GM12878 (cell line): ENCODE measurements around the gene SLC17A8. TPM values are rescaled to one million over a fixed set of nuclear protein-coding genes. Genes with fewer than 3 reads are reported as not detected.

Experiments
- ATAC-seq: fragments of 200-7000 bp; cut with Tn5 transposase; 3 replicates; pipeline ENCODE4 v1.9.1; 2020; ENCODE audit warnings: mild to moderate bottlenecking, moderate library complexity
- BruUV-seq: library from RNA; stranded (reverse); fragments of 400-500 nt; replicated peaks from 2 replicates; lab custom pipeline; 2021; lab: Mats Ljungman, UMichigan
- CTCF ChIA-PET: fragments of 300-600 bp; sonication (Branson Sonifier 250); formaldehyde crosslinking; extraction: SDS; loops from one replicate; lab custom pipeline; 2021; ENCODE audit warnings: inconsistent platforms; lab: Yijun Ruan, JAX
- POLR2A ChIA-PET: fragments of 350-600 bp; formaldehyde crosslinking; extraction: SDS; loops from one replicate; lab custom pipeline; 2021; ENCODE audit warnings: inconsistent platforms; lab: Charles Lee
- RAD21 ChIA-PET: fragments of 300-600 bp; sonication (Branson Sonifier 250); formaldehyde crosslinking; loops from one replicate; lab custom pipeline; 2023; ENCODE audit warnings: antibody characterized with exemption; ENCODE audit not compliant: unreplicated experiment; lab: Charles Lee
- SMC1A ChIA-PET: fragments of 300-600 bp; sonication (Branson Sonifier 250); formaldehyde crosslinking; loops from one replicate; lab custom pipeline; 2023; ENCODE audit not compliant: unreplicated experiment, uncharacterized antibody; lab: Charles Lee
- DNase-seq: peaks from one replicate; pipeline ENCODE4 v3.0.0-alpha.2; 2011; ENCODE audit warnings: low read depth, low spot score
- FAIRE-seq: peaks from 3 replicates; lab custom pipeline; 2011; peaks lifted over from hg19 to GRCh38; lab: Jason Lieb, UNC
- H2AFZ ChIP-seq: 2 replicates; pipeline ENCODE4 v1.6.0; 2011; ENCODE audit warnings: low read depth, low read length, control low read depth; ENCODE audit not compliant: control insufficient read depth
- H3K27ac ChIP-seq: 2 replicates; pipeline ENCODE4 v1.5.1; 2011; ENCODE audit warnings: control low read depth; ENCODE audit not compliant: control insufficient read depth, insufficient read depth
- H3K27me3 ChIP-seq, 2 experiments: replicated peaks in 1 of 2; 2 replicates each; pipeline versions ENCODE4 v1.6.0 to v1.6.1; 2011; ENCODE audit warnings: low read length in 1 of 2; ENCODE audit not compliant: control insufficient read depth in 2 of 2, insufficient read depth in 2 of 2
- H3K36me3 ChIP-seq, 2 experiments: 2 replicates each; pipeline ENCODE4 v1.5.1; 2011; ENCODE audit warnings: low read length in 1 of 2; ENCODE audit not compliant: control insufficient read depth in 2 of 2, insufficient read depth in 2 of 2
- H3K4me1 ChIP-seq: 2 replicates; pipeline ENCODE4 v1.6.1; 2011; ENCODE audit warnings: mild to moderate bottlenecking, low read length, moderate library complexity, mixed read lengths; ENCODE audit not compliant: control insufficient read depth, insufficient read depth
- H3K4me2 ChIP-seq: 2 replicates; pipeline ENCODE4 v1.6.0; 2011; ENCODE audit warnings: control low read depth; ENCODE audit not compliant: control insufficient read depth, insufficient read depth
- H3K4me3 ChIP-seq: fragments of 200-600 bp; sonication (generic); 2 replicates; pipeline ENCODE4 v1.5.1; 2016
- H3K79me2 ChIP-seq: 2 replicates; pipeline ENCODE4 v1.6.0; 2011; ENCODE audit warnings: low read length; ENCODE audit not compliant: control insufficient read depth, insufficient read depth
- H3K9ac ChIP-seq: 2 replicates; pipeline ENCODE4 v1.8.0; 2011; ENCODE audit warnings: low read length, control low read depth, mixed read lengths; ENCODE audit not compliant: control insufficient read depth, insufficient read depth
- H3K9me3 ChIP-seq: replicated peaks from 3 replicates; pipeline ENCODE4 v1.5.1; 2011; ENCODE audit warnings: mild to moderate bottlenecking, low read length; ENCODE audit not compliant: control insufficient read depth, insufficient read depth
- H4K20me1 ChIP-seq: 2 replicates; pipeline ENCODE4 v1.6.0; 2011; ENCODE audit not compliant: control insufficient read depth, insufficient read depth
- GABPA ChIP-seq: IDR thresholded peaks from 2 replicates; pipeline ENCODE4 v1.6.1; 2014; ENCODE audit warnings: antibody characterized with exemption, low read depth, mild to moderate bottlenecking, inconsistent platforms
- HDAC6 ChIP-seq: fragments of 200-600 bp; sonication (generic); IDR thresholded peaks from one replicate; pipeline ENCODE4 v1.8.0; 2017; ENCODE audit warnings: antibody characterized with exemption; ENCODE audit not compliant: unreplicated experiment
- PAX8 ChIP-seq: fragments of 450-650 bp; IDR thresholded peaks from 2 replicates; pipeline ENCODE4 v1.6.1; 2017; ENCODE audit warnings: mild to moderate bottlenecking, moderate library complexity
- RFX5 ChIP-seq: IDR thresholded peaks from 2 replicates; pipeline ENCODE4 v1.6.1; 2011; ENCODE audit warnings: low read depth, low read length, improper control_type of control experiment
- WGBS: methylation state at CpG from one replicate; pipeline ENCODE4 v1.1.6; 2016; ENCODE audit warnings: low lambda C conversion rate; ENCODE audit not compliant: insufficient replicate concordance, insufficient coverage; ENCODE audit errors: missing lambda C conversion rate; 5-methylcytosine and 5-hydroxymethylcytosine counted together
- in situ Hi-C: fragments of 300-500 bp; cut with MboI; formaldehyde crosslinking; loops from 9 replicates; pipeline ENCODE4 v1.14.3; 2018; ENCODE audit warnings: mixed read lengths
- intact Hi-C: fragments of 100-400 bp; cut with micrococcal nuclease; formaldehyde crosslinking; loops from one replicate; pipeline ENCODE4 v1.14.2; 2022; ENCODE audit not compliant: unreplicated experiment
- polyA plus RNA-seq, 11 experiments: library from polyadenylated mRNA; depleted of rRNA in 4 of 11; unstranded in 6 of 11; stranded (reverse) in 5 of 11; fragments of >200 nt; fragmentation: Nextera tagmentation in 4 of 11; fragmentation: Illumina TruSeq in 1 of 11; extraction: Ambion mirVana in 4 of 11; extraction: Trizol in 1 of 11; gene quantifications; 1 replicate in 1 of 11; 2 replicates in 10 of 11; pipeline versions ENCODE4 v1.2.1 to v1.2.3, GENCODE V29; 2011 to 2016; ENCODE audit warnings: inconsistent platforms in 2 of 11, missing spikeins in 2 of 11, low read depth in 1 of 11
- total RNA-seq, 4 experiments: library from RNA; depleted of rRNA in 3 of 4; stranded (reverse); fragments of >200 nt in 3 of 4; fragmentation: Illumina TruSeq in 1 of 4; extraction: Trizol in 1 of 4; gene quantifications; 2 replicates each; pipeline versions ENCODE4 v1.2.1 to v1.2.3, GENCODE V29; 2013 to 2021
- TF ChIP-seq, protein P1 (sequence below): fragments of 450-650 bp; IDR thresholded peaks from 2 replicates; pipeline ENCODE4 v1.6.1; 2017; ENCODE audit warnings: mild to moderate bottlenecking, moderate library complexity
- TF ChIP-seq, protein P2 (sequence below): fragments of 450-650 bp; IDR thresholded peaks from 2 replicates; pipeline ENCODE4 v1.6.1; 2017; ENCODE audit warnings: low read depth, mild to moderate bottlenecking, moderate library complexity
- TF ChIP-seq, protein P3 (sequence below): IDR thresholded peaks from 2 replicates; pipeline ENCODE4 v1.6.1; 2012; ENCODE audit warnings: low read depth, low read length, improper control_type of control experiment

SLC17A8 gene
- total and polyA plus RNA-seq, 10 of the 15 experiments (the other 5 are each of a cell fraction or from before 2014, with no cell fraction given): 0.18 TPM; not detected in 9

DNA sequence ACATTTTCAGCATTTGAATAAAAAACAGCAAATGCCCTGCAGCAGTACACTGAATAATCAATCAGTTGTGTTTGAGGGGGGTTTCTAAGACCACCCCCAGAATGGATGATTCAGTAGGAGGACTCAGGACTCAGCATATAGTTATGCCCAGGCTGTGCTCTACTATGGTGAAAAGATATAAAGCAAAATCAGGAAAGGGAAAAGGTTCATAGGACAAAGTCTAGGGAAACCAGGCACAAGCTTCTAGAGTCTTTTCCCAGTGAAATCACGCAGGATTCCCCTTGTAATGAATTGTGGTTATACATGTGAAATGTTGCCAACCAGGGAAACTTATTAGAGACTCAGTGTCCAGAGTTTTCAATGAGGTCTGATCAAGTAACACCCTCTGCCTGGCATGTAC is 25.0 kb upstream of the SLC17A8 start:
- RAD21 ChIA-PET: no interaction called here

DNA sequence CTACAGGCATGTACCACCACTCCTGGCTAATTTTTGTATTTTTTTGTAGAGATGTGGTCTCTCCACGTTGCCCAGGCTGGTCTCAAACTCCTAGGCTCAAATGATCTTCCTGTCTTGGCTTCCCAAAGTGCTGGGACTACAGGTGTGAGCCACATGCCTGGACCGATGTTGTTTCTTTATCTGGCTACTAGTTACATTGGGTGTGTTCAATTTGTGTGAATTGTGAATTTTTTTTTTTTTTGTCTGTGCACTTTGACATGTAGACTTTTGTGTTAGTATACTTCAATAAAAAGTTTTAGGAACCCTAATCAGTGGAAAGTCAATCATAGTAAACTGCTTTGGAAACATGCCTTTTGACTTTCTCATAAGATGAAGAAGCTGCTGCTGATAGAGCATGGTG is 24.0 kb upstream of the SLC17A8 start:
- CTCF ChIA-PET: no interaction called here
- POLR2A ChIA-PET: interaction anchor here (0.7 kb wide), 1 partner anchor 241 kb away, joined by 4 read pairs; no protein-coding TSS in a partner anchor
- Histone ChIP-seq H3K27me3 (no peaks in the 10 kb centered on the region), H3K4me1 (peaks cover 9% of the 10 kb centered on the region), H3K9ac (no peak overlapping the region), H3K4me3 (no peak overlapping the region), H3K27ac (no peak overlapping the region), H4K20me1 (no peaks in the 10 kb centered on the region), H2AFZ (no peak overlapping the region), H3K9me3 (no peaks in the 10 kb centered on the region), H3K4me2 (no peak overlapping the region), H3K36me3 (peaks cover 1 to 6% of the 10 kb centered on the region in 2 experiments; a peak in 3 of 4 replicates), H3K79me2 (no peaks in the 10 kb centered on the region)
- DNase-seq: no peak
- BruUV-seq: no TSS peak
- FAIRE-seq: no peak
- no peak for ATAC-seq
- intact Hi-C loops (no loop called here), in situ Hi-C loops (no loop called here)
- RAD21 ChIA-PET: no interaction called here
- 97% methylated on average over 2 of the region's 2 CpGs for WGBS
- SMC1A ChIA-PET: interaction anchor here (0.7 to 2.7 kb wide), 2 partner anchors 7 to 10 kb away, joined by 3 to 9 read pairs; no protein-coding TSS in a partner anchor
- TF ChIP-seq HDAC6 (no peak), PAX8 (no peak), GABPA (no peak)
- TF ChIP-seq, protein P1, sequence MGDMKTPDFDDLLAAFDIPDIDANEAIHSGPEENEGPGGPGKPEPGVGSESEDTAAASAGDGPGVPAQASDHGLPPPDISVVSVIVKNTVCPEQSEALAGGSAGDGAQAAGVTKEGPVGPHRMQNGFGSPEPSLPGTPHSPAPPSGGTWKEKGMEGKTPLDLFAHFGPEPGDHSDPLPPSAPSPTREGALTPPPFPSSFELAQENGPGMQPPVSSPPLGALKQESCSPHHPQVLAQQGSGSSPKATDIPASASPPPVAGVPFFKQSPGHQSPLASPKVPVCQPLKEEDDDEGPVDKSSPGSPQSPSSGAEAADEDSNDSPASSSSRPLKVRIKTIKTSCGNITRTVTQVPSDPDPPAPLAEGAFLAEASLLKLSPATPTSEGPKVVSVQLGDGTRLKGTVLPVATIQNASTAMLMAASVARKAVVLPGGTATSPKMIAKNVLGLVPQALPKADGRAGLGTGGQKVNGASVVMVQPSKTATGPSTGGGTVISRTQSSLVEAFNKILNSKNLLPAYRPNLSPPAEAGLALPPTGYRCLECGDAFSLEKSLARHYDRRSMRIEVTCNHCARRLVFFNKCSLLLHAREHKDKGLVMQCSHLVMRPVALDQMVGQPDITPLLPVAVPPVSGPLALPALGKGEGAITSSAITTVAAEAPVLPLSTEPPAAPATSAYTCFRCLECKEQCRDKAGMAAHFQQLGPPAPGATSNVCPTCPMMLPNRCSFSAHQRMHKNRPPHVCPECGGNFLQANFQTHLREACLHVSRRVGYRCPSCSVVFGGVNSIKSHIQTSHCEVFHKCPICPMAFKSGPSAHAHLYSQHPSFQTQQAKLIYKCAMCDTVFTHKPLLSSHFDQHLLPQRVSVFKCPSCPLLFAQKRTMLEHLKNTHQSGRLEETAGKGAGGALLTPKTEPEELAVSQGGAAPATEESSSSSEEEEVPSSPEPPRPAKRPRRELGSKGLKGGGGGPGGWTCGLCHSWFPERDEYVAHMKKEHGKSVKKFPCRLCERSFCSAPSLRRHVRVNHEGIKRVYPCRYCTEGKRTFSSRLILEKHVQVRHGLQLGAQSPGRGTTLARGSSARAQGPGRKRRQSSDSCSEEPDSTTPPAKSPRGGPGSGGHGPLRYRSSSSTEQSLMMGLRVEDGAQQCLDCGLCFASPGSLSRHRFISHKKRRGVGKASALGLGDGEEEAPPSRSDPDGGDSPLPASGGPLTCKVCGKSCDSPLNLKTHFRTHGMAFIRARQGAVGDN: no peak
- TF ChIP-seq, protein P2, sequence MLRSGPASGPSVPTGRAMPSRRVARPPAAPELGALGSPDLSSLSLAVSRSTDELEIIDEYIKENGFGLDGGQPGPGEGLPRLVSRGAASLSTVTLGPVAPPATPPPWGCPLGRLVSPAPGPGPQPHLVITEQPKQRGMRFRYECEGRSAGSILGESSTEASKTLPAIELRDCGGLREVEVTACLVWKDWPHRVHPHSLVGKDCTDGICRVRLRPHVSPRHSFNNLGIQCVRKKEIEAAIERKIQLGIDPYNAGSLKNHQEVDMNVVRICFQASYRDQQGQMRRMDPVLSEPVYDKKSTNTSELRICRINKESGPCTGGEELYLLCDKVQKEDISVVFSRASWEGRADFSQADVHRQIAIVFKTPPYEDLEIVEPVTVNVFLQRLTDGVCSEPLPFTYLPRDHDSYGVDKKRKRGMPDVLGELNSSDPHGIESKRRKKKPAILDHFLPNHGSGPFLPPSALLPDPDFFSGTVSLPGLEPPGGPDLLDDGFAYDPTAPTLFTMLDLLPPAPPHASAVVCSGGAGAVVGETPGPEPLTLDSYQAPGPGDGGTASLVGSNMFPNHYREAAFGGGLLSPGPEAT: no peak
- TF ChIP-seq, protein P3, sequence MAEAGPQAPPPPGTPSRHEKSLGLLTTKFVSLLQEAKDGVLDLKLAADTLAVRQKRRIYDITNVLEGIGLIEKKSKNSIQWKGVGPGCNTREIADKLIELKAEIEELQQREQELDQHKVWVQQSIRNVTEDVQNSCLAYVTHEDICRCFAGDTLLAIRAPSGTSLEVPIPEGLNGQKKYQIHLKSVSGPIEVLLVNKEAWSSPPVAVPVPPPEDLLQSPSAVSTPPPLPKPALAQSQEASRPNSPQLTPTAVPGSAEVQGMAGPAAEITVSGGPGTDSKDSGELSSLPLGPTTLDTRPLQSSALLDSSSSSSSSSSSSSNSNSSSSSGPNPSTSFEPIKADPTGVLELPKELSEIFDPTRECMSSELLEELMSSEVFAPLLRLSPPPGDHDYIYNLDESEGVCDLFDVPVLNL: no peak

More for the DNA sequence above, 25.0 kb upstream of the SLC17A8 start:
- no peaks in the 10 kb centered on the region for H3K27me3 ChIP-seq
- H3K9ac ChIP-seq: no peak overlapping the region
- H2AFZ ChIP-seq: no peak overlapping the region
- WGBS: 89% methylated on average over 1 of the region's 1 CpG
- DNase-seq (no peak), FAIRE-seq (no peak), ATAC-seq (no peak)
- H3K4me3 ChIP-seq: no peak overlapping the region
- SMC1A ChIA-PET: interaction anchor here (1.2 to 2.7 kb wide), 3 partner anchors 9 to 22 kb away, joined by 3 to 9 read pairs (median 3); no protein-coding TSS in a partner anchor
- POLR2A ChIA-PET: interaction anchor here (0.7 kb wide), 1 partner anchor 28 kb away, joined by 4 read pairs; no protein-coding TSS in a partner anchor
- BruUV-seq: TSS peak; percentile 12
- H3K36me3 ChIP-seq: peaks cover 1 to 9% of the 10 kb centered on the region in 2 experiments; a peak in 3 of 4 replicates
- no peak overlapping the region for H3K4me2 ChIP-seq
- H3K4me1 ChIP-seq: peaks cover 9% of the 10 kb centered on the region
- no peaks in the 10 kb centered on the region for H3K79me2 ChIP-seq
- H3K9me3 ChIP-seq: no peaks in the 10 kb centered on the region
- no peak overlapping the region for H3K27ac ChIP-seq
- H4K20me1 ChIP-seq: no peaks in the 10 kb centered on the region
- no peak for TF ChIP-seq RFX5
- intact Hi-C loops: no loop called here
- in situ Hi-C loops: no loop called here
- CTCF ChIA-PET: no interaction called here
